Right lung (tissue), 5 donors: Measurements from ENCODE around the gene PHACTR1. TPM values are rescaled to one million over a fixed set of nuclear protein-coding genes. Genes with fewer than 3 reads are reported as not detected.
"Not testable (repeated sequence)": the region's sequence is repeated elsewhere in the genome, so short reads cannot be mapped to it uniquely, and the experiment has no call there.

ENCODE experiments used
- DNase-seq, 2 donors: peaks; one replicate each; pipeline ENCODE4 v3.0.0-alpha.2; 2013
- polyA plus RNA-seq, 5 donors: library from polyadenylated mRNA; unstranded; fragments of 120-200 nt; gene quantifications; one replicate each; pipeline versions ENCODE4 v1.2.1 to v1.2.3, GENCODE V29; 2013; ENCODE audit warnings: inconsistent platforms in 1 of 5, low replicate concordance in 1 of 5; ENCODE audit not compliant: insufficient read length in 5 of 5, insufficient read depth in 1 of 5

Gene PHACTR1
- polyA plus RNA-seq, 5 donors = 11.1 to 16.5 (median 14.5) TPM

DNA sequence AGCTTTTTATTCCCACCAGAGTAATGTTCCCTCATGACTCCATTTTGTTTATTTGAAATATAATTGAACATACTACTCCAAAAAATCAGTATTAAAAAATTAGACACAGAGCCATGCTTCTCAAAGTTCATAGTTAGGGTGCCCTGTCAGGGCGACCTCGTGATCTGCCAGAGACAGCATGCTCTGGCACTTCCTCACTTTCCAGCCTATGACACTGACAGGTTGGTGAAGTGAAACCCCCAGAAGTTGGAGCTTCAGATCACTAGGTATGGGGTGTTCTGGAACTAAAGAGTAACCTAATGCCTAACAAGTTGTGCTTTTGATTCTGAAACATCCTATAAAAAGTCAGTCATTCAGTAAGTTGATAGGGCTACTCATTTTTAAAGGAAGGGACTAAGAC, 518.8 kb downstream of the PHACTR1 start:
- DNase-seq = no peak

DNA sequence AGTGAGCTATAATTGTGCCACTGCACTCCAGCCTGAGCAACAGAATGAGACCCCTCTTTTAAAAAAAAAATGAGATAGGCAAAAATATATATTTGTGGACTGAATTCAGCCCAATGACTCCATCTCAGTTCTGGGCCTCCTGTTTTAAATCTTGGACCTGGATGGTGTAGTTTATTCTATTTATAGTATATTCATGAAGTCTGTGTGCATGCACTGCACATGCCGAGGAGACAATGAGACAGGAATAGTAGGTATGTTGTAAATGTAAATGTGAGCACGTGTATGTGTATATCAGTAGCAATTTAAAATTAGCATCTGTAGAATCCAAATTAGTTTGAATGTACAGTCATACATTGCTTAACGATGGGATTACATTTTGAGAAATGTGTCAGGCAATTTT, 520.8 kb downstream of the PHACTR1 start:
- DNase-seq = no peak

DNA sequence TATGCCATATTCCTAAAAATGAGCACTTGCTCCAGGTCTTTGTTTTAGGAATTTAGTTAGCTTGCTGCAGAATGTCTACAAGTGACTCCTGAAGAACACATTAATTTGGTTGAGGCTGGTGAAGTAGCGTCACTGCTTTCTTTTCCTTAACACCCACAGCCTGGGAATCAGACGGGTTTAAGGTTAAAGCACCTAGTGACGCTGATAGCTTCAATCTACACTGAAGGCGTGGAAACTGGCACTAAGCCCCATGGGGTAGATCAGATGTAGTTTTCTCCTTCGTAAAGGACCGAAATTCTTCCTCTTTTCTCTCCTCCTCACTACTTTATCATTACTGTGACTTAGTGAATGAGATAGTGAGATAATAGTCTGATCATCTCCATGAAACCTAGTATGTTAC, 521.5 kb downstream of the PHACTR1 start:
- DNase-seq = no peak

DNA sequence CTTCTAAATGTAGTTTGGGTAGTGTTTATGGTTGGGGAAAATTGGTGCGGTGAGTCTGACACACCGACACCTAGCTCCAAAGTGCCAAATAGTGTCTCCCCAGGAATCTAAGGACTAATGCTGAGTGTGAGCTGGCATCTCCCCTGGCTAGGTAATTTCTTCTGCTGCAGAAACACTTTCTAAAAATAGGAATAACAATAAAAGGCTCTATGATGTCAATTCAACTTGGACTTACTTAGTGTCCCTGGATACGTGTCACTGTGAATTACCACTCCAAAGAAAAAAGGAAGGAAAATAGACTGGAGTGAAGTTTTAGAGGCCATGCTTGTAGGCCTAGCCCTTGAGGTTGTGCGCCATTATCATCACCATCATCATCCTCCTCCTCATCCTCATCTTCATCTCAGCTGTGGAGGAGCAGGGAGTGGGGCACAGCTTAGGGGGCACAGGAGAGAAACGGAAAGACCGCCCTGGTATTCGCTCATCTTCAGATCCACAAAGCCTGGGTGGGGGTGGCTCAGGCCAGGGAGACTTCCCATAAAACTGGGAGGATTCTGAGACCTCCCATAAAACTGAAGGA, 522.2 kb downstream of the PHACTR1 start:
- DNase-seq = no peak

DNA sequence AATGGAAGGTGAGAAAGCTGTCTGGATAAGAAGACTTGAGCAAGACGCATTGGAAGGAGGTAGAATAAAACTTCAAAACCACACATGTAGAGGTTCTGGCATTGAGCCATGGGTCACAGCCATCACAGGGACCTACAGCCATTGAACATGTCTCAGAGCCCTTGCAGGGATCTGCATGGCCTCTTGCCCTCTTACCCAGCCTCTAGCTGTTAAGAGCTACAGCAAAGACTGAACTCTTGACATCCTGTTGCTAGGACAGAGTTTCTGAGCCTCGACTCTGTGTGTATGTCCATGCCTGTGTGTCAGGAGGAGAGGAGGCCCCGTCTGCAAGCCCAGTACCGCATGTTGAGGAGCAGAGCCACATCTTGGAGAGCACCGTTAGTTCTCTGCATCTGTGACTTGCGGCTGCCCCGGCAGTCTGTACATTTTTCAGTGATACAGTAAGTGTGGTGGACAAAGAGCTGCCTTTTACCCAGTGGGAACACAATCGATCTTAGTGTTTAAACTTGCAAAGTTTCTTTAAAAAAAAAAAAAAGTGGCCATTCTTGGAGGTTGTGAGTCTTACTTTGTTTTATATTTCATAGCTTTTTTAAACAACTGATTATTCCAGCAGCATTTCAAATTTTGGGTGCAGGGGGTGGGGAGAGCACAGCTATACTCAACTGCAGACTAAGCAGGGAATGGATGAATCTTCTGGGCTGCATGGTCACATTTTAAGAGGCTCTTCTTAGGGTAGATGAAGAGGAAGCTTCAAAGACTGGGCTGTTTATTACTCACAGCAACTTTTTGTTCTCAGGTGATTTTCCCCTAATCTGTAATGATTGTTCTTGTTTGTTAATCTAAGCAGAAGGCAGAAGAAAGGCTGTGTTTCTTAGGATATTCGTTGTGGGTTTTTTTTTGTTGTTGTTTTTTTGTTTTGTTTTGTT, 523.2 kb downstream of the PHACTR1 start:
- DNase-seq = no peak

DNA sequence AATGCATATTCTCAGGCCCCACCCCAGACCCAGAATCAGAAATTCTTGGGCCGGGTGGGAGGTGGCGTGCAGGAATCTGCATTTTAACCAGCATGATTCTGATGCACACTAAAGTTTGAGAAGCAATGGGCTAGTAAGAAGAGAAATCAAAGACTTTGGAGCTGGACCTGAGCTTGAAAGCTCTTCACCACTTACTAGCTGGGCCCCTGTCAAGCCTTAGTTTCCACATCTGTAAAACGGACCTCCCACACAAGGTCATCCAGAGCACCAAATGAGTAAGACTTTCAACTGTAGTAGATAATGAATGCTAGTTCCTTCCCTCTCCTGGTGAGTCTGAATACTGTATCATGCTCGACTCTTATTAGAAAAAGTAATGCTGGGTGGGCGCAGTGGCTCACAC, 524.8 kb downstream of the PHACTR1 start:
- DNase-seq = no peak

DNA sequence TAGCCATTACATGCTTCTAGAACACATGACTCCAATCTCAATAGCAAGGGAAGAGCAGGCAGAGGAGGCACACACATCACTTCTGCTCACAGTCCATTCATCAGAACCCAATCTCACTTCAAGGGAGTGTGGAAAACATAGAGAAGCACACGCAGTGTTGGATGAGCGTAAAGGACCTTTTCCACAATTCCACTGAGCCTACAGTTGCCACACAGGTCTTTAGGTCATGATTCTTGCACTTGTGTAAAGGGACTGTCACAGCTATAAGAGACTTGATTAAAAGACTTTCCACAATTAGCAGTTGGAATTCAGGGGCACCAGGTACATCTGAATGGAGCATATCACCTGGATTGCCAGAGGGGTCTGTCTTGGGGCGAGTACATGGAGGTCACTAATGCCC, 525.6 kb downstream of the PHACTR1 start:
- DNase-seq = no peak

DNA sequence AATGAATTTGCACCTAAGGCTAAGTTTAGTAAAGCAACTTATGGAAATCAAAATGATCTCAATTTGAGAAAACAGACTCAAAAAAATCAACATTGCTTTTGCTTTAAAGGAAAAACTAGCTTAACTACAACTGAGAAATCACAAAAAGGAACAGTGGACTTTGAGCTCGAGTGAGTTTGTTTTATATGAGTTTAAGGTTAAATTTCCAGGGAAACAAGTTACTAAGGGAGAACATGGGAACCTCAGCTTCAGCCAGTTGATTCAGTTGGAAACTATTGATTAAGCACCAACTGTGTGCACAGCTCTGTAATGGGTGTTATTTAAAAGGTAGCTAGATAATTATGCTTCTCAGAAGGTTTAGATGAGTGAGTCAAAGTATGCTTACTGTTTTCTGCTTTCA, 526.0 kb downstream of the PHACTR1 start:
- no peak for DNase-seq

DNA sequence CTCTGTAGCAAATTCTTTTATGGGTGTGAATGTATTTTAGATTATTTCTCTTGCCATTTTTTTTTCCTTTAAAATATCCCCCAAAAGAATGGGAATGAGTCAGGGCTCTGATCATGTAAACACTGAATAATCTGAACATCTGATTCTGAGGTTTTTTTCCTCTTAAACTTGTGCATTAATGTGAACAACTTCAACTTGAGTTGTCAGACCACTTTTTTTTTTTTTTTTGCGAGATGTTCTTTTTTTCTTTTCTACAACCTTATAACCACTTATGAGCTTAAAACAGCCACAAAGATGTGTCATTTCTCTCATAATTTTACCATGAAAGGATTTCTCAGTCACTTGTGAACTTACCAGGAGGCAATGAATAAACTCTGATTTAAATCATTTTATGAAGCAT, 526.5 kb downstream of the PHACTR1 start:
- no peak for DNase-seq

DNA sequence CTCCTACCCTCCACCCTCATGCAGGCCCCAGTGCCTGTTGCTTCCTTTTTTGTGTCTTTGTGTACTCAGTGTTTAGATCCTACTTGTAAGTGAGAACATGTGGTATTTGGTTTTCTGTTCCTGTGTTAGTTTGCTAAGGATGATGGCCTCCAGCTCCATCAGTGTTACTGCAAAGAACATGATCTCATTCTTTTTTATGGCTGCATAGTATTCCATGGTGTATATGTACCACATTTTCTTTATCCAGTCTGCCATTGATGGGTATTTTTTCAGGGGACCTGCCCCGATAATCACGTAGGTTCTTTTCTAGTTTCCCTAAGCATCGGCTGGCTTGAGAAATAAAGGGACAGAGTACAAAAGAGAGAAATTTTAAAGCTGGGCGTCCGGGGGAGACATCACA, 527.2 kb downstream of the PHACTR1 start:
- not testable (repeated sequence) for DNase-seq

DNA sequence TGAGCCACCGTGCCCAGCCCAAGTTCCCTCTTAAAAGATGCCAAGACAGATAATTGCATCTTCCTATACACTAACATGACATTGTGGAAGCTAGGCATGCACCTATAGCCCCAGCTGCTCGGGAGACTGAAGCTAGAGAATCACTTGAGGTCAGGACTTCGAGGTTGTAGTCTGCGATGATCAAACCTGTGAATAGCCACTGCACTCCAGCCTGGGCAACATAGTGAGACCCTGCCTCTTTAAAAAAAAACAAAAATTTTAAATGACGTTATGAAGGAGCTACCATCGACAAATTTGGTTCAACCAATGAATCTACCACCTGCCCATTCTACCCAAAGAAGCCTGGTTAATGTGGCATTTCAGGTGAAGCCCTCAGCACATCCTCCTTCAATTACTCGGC, 531.1 kb downstream of the PHACTR1 start:
- no peak for DNase-seq

DNA sequence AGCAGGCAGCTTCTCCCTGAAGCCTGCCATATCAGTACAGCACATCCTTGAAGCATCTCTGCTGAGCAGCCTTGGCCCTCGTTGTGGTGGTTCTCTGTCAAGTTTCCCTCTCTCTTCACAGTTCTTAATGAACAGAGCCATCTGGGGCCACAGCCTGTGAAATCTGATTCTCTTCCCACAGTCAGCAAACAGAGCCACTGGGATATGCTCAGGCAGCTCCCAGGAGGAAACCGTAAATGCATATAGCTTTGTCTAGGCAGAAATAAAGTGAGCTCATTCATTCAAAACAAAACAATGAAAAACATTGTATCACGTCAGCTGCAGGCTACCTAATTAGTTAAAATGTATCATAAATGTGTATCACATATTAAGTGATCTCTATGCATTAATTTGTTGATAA, 531.5 kb downstream of the PHACTR1 start:
- DNase-seq = no peak

DNA sequence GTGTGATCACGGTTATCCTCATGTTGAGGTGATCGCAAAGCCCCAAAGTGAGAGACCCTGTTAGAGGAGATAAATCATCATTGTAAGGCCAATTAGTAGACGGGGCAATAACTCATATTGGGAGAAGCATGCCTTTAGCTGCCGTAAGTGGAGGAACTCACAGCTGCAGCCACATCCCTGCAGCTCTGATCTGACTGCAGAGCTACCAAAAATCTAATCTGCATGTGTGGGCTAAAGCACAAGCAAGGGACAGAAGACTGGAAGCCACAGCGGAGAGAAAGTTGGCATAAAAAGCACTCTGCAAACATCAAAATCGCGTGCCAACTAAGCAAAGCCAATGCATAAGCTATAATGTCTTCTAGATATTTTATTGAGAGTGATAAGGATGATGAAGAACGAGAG, 532.0 kb downstream of the PHACTR1 start:
- no peak for DNase-seq

DNA sequence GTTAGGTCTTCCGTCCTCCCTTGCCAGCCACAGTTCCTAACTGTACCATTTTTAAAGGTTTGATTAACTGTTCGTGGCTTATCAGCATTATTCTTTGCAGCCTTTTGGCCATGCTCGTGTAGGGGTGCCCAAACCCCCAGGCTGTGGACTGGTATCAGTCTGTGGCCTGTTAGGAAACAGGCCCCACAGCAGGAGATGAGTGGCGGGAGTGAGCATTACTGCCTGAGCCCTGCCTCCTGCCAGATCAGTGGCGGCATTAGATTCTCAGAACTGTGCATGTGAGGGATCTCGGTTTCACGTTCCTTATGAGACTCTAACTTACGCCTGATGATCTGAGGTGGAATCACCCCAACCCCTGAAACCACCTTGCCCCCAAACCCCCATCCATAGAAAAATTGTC, 532.4 kb downstream of the PHACTR1 start:
- no peak for DNase-seq

DNA sequence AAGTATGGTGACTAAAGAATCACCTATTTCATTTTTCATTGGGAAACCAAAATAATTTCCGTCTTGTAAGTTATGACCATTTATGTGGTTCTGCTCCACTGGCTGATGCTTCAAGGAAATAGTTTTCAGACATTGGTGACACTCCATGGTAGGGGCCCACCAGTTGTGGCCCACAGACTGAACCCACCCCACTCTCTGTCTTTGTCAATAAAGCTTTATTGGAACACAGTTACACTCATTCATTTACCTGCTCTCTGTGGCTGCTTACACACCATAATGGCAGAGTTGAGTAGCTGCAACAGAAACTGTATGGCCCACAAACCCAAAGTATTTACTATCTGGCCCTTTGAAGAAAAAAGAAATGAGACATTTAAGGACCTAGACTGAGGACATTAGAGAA, 533.2 kb downstream of the PHACTR1 start:
- no peak for DNase-seq

DNA sequence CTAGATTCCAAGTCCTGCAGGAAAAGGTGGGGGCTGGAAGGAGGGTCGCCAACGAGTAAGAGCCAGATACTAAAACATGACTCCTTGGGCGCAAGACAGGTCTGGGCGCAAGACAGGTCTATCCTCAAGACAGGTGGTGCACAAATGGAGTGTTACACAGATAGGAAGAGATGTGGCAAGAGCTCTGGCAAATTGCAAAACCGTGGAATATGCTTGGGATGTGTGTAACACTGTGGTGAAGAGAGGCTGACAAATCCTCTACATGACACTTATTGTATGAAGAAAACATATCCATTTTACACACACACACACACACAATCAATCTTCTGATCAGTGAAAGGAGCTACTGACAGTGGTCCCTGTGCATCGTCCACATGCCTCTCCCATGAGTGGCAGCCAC, 534.1 kb downstream of the PHACTR1 start:
- no peak for DNase-seq

DNA sequence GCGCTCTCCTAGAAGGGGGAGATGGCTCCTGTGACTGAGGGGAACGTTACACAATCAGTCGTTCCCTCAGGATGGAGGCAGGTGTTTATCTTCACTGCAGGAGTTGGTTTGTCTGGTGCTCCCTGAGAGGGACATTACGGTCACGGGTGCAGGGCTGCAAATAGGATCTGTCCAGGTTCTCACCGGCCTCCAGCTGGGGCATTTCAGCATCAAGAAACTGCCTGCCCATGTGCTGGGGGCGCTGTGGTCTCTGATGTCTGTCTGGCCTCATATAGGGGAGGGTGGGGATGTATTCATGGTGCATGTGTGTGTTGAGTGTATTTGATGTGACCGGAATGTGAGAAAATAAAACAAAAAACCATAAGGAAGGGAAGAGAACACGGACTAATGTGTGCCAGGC, 534.7 kb downstream of the PHACTR1 start:
- no peak for DNase-seq

DNA sequence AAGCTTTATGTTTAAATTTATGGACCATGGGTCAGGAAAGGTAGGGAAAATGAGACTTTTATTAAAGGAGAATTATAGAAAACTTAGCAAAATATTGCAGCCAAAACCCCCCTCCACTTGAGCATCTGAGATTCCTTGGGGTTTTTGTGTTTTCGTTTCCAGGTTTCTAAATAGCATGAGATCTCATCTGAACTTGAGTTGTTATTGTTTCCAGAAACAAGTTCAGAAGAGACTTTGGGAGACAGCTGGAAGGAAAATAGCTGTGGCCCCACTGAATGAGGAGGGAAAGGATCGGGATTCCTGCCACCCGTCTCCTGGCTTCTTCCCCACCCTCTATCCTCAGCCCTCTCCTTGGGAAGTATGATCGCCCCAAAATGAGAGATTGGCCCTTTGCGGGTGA, 536.2 kb downstream of the PHACTR1 start:
- DNase-seq = no peak

DNA sequence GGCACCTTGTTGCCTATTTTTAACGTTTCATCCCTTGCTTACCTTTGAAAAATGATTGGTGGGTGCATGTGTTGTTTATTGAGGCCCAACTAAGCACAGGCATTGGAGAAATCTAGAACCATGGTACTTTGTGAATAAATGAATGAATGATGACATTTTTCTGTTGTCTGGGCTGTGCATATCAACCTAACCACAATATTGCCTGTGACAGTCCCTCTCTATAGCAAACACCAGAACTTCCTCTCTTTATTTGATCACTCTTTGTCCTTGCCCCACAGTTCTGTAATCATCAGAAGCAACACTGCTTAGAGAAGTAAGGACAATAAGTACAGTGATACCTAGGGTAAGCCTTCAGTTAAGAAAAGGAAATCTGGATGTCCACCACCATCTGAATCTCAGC, 536.7 kb downstream of the PHACTR1 start:
- no peak for DNase-seq

DNA sequence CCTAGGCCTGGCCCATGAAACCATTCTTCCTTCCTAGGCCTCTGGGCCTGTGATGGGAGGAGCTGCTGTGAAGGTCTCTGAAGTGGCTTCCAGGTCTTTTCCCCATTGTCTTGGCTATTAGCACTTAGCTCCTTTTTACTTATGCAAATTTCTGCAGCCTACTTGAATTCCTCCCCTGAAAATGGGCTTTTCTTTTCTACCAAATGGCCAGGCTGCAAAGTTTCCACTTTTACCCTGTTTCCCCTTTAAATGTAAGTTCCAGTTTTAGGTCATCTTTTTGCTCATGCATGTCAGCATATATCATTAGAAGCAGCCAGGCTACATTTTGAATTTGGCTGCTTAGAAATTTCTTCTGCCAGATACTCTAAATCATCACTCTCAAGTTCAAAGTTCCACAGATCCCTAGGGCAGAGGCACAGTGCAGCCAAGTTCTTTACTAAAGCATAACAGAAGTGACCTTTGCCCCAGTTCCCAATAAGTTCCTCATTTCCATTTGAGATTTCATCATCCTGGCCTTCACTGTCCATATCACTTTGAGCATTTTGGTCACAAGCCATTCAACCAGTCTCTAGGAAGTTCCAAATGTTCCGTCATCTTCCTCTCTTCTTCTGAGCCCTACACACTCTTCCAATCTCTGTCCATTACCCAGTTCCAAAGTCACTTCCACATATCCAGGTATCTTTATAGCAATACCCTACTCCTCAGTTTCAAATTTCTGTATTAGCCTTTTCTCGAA, 539.9 kb downstream of the PHACTR1 start:
- no peak for DNase-seq

DNA sequence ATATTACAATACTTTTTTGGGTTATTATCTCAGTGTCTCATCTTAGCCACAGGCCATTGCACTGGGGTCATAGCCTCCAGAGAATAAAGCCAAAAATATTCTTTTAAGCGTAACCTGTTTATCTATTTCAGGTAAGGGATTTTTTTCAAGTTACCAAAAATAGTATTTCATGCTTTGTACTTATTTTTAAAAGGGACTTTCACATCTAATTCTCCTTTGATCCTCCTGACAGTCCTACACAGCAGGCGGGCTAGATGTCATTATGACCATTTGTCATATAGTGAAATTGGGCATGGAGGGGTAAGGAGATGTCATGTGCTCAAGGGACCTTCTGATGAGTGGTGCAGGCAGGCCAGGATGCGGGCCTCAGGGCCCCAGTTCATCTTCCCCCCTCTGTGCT, 542.8 kb downstream of the PHACTR1 start:
- no peak for DNase-seq

DNA sequence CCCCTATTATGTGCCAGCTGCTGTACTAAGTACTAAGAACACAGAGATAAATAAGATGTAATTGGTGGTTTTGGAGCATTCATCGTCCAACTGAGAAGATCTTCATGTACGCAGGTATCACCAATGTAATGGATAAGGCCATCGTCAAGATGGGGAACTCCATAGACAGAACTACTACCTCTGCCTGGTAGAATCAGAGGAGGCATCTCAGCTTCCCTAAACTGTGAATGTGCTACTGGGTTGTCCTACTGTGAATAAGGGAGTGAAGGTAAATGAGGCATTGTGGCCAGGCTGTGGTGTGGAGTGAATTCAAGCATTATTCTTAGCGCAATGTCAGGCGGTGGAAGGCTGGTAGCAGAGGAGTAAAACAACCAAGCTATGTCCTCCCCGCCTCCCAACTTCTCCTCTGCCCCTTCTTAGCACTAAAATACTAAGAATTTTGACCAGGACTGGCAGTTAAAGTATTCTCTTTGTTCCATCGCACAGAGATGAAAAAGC, 543.6 kb downstream of the PHACTR1 start:
- no peak for DNase-seq

DNA sequence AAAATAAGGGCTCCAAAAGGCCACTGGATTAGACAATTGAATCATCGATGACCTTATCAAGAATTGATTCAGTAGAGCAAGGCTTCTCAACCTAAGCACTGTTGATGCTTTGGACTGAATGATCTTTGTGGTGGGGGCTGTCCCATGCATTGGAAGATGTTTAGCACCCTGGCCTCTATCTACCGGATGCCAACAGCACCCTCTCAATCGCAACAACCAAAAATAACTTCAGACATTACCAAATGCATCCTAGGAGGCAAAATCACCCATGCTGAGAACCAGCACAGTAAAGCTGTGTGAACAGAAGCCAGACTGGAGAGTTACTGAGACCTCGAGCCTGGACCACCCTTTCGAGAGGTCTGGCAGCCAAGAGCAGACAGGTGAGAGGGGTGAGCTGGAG, 544.3 kb downstream of the PHACTR1 start:
- DNase-seq = no peak
